NCI-H82 (cell line): ENCODE results near the gene FBXW11.
"Not testable (repeated sequence)": the region's sequence is repeated elsewhere in the genome, so short reads cannot be mapped to it uniquely, and the experiment has no call there.

Experiments used
- DNase-seq: peaks from one replicate; lab custom pipeline; 2025; lab: John Stamatoyannopoulos, UW

FBXW11 gene

GRCh38 chr5:172006321-172007174 lies at the start of gene FBXW11:
Gene FBXW11 (minus strand): TSS chr5:172006638. CDS start chr5:172006502, 136 bp downstream.
- DNase-seq = peak; percentile 96

GRCh38 chr5:172055996-172056395 lies 49.6 kb upstream of the FBXW11 start:
- no peak for DNase-seq

- DNase-seq = no peak
Measured at GRCh38 chr5:172055421-172055820, 49.0 kb upstream of the FBXW11 start.

DNA sequence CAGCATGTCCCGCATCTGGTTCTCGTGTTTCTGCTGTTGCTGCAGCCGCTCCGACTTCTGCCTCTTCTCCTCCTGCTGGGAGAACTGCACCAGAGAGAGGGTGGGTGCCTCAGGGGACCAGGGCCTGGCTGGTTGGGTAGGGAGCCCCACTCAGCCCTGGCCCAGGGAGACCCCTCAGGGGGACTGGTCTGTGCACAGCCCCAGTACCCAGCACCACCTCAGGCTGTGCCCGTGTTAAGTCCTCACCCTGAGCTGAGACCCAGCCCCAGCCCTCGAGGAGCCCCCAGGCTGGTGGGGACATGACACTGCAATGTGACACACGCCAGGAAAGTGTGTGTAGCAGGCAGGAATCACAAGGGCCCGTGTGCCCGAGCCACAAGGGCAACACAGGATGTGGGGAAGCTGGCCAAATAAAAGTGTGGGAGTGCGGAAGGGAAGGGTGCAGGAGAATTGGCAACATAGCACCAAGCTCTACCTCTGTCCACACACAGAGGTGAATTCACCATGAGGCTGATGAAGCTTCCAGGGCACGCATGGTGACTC lies 48.2 kb upstream of the FBXW11 start:
- no peak for DNase-seq

- DNase-seq = no peak
Measured at GRCh38 chr5:172052450-172053236, 46.2 kb upstream of the FBXW11 start.

- DNase-seq = no peak
Measured at GRCh38 chr5:172051643-172052339, 45.4 kb upstream of the FBXW11 start.

GRCh38 chr5:172050080-172050479 lies 43.6 kb upstream of the FBXW11 start:
- no peak for DNase-seq

GRCh38 chr5:172049226-172049796 lies 42.9 kb upstream of the FBXW11 start:
- DNase-seq = no peak

DNA sequence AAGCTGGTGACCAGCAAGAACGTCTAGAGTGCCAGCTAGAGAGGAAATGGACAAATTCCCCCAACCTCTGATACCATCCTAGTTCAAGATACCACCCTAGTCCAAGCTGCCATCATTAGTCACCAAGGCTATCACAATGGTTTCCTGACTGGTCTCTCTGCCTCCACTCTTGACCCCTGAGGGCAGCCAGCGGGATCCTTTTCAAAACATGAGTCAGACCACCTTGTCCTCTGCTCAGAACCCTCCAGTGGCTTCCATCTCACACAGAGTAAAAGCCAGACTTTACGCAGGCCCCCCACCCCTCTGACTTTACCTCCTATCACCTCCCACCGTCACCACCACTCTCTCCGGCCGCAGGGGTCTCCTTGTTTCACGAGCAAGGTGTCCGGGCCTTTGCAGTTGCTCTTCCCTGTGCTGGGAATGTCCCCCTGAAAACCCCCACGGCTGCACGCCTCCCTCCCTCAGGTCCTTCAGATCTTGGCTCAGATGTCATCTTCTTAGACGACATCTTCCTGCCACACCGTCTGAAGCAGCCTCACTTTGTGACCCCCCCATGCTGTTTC lies 42.2 kb upstream of the FBXW11 start:
- DNase-seq = no peak

DNA sequence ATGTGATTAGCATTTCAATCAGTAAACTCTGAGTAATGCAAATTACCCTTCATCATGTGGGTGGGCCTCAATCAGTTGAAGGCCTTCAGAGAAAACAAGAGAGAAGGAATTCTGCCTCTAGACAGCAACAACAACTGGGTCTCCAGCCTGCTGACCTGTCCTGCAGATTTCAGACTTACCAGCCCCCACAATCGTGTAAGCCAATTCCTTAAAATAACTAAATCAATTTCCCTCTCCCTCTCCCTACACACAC lies 41.7 kb upstream of the FBXW11 start:
- DNase-seq = no peak

DNA sequence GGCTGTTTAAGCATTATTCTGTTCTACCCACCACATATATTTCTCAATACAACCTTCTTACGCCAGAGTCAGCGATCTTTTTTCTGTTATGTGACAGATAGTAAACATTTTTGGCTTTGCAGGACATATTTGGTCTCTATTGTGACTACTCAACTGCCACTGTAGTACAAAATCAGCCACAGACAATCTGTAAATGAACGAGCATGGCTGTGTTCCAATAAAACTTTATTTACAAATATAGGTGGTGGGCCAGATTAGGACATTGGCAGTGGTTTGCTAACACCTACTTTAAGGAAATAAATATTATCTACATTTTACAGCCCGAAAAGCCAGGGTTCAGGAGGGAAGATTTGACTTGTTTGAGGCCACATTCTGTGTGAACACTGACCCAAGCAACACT lies 40.2 kb upstream of the FBXW11 start:
- no peak for DNase-seq

GRCh38 chr5:172045315-172045632 lies 38.8 kb upstream of the FBXW11 start:
- DNase-seq = no peak

GRCh38 chr5:172044631-172045314 lies 38.3 kb upstream of the FBXW11 start:
- peak; percentile 6 for DNase-seq

GRCh38 chr5:172043865-172044264 lies 37.4 kb upstream of the FBXW11 start:
- no peak for DNase-seq

GRCh38 chr5:172042183-172042582 lies 35.7 kb upstream of the FBXW11 start:
- DNase-seq = no peak

DNA sequence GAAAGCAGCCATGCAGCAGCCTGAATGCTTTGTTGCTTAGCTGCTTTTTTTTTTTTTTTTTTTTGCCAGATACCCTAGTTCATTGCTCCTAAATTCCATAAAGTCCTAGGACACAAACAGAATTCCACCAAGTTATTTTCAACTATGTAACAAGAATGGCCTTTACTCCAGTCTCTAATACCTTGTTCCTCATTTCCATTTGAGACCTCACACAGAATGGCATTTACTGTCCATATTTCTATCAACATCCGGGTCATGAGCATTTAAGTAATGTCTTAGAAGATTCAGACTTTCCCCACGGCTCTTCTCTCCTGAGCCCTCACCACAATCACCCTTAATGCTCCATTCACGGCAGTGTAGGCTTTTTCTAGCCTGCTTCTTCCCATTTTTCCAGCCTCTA lies 31.7 kb upstream of the FBXW11 start:
- no peak for DNase-seq

DNA sequence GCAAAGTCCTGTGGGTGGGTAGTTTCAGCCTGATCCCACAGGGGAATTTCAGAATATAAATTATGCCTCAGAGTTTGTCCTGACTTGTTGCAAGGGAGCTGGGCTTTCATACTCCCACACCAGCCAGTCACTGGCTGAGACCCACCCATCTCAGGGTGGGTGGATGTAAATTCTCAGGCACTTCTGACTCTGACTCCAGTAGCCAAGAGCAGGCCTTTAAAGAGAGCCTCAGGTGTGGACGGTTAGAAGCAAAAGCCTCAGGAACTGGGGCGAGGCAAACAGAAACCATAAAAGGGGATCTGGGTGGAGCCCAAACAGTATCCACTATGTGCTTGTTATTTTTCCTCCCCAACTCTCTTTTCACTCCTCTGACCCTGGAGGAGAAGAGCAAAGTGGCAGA lies 28.6 kb upstream of the FBXW11 start:
- DNase-seq = no peak

GRCh38 chr5:172031894-172032461 lies 25.5 kb upstream of the FBXW11 start:
- DNase-seq = no peak

DNA sequence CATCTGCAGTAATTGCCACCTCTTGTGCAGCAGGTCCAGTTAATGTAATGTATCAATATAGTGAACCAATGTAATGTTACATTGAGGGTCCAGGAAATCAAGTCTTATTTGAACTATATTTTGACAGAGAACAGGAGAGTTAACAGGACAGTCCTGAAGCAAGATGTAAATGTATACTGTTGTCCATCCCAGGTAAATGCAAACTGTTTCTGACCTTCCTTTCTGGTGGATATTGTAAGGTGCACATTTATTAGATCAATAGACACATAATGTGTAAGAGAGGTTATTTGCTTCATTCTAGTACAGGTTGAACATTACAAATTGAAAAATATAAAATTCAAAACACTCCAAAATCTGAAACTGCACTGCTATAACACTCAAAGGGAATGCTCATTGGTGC lies 23.4 kb upstream of the FBXW11 start:
- DNase-seq = no peak

DNA sequence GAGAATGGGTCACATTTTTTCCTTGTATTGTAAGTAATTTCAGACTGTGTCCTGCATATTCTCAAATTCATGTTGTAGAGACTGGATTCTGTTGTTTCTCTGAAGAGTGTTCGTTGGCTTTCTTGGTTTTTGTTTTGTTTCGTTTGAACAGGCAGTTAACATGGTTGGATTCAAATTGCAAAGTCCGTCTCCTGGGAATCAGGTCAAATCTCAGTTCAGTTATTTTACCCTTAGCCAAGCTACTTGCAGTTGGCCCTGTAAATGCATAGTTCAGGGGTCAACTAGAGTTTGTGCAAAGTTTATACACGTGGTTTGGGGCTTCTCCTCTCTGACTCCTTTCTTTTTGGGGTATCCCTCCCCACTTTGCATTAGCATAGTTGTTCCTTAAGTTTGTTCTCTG lies 21.7 kb upstream of the FBXW11 start:
- no peak for DNase-seq

GRCh38 chr5:172020110-172020786 lies 13.8 kb upstream of the FBXW11 start:
- not testable (repeated sequence) for DNase-seq
